Stimulated activated CD8-positive, alpha-beta memory T cell treated with anti-CD3 and anti-CD28 coated beads, Interleukin-4, amount 100 ng/mL, for 48 hours (primary cell): Measurements from ENCODE around the gene ZMYND10.

Experiments
- DNase-seq: peaks from one replicate; pipeline ENCODE4 v3.0.0-alpha.2; 2020

The ZMYND10 gene

DNA sequence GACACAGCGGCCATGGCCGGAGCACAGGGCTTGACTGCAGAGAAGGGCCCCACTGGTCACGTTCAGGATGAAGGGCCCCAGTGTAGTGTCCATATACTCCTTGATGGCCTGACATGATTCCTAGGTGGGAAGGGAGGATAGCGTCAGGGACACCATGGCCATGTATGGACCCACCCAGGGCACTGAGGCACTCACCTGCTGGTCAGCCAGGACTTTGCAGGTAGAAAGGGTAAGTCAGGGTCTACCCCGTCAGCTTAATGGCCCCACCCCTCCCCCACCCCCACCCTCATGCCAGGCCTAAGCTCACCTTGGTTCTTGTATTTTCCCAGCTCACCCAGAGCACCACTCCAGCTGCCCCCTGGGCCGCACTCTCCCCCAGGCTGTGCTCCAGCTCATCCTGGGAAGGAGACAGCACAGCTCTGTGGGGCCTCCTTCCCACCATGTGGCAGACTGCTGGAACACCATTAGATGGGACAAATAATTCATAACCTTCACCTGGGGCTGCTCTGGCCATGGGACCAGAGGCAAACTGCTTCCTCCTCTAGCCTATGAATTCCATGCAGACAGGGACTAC, 44.8 kb downstream of the ZMYND10 start:
- no peak for DNase-seq

DNA sequence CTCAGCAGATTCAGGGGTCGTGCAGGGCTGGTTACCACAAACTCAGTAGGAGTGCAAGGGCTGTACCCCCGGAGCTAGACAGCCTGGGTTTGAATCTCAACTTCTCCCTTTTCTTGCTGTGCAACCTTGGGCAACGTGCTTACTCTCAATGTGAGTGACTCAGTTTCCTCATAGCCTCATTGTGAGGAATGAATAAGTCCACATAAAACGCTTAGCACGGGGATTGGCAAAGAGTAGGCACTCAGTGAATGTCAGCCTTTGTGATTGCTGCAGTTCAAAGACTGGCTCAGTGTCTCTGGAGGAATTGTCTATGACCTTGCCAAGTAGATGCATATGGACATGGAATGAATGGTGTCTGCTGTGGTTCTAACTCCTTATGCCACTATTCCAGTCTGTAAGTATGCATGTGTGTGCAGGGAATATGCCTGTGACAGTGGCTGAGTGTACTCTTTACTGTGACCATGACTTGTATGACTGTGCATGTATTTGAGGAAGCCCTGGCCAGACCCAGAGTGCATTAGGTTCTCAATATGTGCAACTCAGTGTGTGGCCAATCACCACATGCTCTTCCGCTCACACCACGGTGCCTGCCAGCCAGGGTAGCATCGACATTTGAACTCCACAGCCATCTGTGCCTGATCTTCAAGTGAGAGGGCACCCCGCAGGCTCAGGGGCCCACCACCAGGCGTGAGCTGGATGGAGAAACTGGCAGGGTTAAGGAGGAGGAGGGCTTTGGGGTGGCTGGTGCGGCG, 45.4 kb downstream of the ZMYND10 start:
- DNase-seq = no peak

DNA sequence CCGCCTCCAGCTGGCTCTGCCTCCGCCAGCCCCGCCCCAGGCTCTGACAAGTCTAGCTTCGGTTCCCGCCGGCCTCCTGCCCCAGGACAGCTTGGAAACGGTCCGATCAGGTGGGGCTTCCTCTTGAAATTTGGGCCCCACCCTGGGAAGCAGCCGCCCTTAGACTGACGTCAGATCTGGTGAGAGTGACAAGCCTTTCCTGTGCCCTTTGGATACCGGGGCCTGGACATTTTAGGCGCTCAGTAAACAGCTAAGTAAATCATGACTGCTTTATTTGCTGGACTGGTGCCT, 45.9 kb downstream of the ZMYND10 start:
- DNase-seq = no peak

DNA sequence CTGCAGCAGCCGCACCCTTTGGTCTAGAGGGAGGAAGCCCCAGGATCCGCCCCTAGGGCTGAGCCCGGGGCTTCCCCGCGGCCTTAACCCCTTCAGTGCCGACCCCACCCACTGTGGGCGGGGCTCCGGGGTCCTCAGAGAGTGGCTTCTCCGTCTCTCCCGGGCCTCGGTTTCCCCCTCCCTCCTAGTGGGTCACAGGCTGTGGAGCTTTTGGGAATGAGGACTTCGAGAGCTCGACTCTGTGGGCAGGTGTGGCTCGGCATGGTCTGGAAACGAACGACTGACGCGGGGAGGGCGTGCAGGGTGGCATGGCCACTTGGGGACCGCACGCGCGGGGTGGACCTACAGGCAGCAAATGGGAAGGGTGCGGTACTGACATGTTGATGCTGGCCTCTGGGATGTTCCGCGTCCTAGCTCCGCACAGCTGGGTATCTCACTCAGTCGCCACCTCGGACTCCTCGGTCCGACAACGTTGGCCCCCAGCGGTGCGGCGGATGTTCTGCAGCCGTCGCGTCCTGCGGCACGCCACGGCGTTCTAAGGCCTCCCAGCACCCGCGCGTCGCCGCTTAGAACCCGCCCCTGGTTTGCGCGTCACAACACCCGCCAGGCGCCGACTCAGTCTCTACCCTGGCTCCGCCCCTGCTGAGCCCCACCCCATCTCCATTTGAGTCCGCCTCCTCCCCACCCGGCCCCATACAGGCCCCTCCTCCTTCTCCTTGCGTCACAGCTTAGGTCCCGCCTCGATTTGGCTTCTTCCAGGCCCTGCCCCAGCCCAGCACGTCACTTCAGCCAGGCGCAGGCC, 46.5 kb downstream of the ZMYND10 start, which contains the start of the genes HYAL3 and NAA80:
HYAL3 (minus strand) TSS at position 570 of the 802 bp plus-strand sequence. CDS start 3,803 bp downstream, outside the sequence.
NAA80 (minus strand) TSS at position 570 of the 802 bp plus-strand sequence. CDS start 1,942 bp downstream, outside the sequence.
- peak; percentile 100 for DNase-seq

DNA sequence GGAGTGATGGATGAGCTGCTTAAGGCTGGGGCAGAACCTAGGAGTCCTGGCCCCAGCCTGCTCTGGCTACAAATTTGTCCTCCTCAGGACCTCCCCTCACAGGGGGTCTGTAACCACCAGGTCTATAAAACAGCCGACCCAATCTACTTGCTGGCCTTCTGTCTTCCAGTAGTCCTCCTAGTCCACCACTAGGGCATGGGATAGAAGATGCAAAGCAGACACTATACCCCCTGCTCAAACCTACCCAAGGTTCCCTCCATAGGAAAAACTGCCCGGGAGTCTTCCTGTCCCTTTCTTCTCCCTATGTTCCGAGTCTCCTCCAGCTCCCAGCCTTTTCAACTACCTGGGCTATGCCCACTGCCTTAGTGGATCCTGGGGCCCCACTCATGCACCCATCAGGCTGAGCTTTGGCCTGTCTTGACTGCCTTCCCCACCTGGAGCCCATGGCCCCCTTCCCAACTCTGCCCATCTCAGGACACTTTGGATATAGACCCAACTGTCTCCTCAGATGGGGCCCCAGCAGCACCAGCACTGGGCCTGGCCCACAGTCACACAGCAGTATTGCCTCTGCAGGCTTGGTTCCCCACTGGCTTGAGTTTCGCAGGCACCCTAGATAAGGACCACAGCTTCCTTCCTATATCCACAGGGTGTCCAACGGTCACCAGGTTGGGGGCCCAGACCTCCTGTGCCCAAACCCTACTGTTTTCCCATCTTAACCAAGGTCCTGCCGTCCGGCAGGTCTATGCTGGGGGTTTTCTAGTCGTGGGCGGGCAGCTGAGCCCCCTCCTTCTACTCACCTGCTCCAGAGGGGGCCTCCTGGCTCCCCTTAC, 47.4 kb downstream of the ZMYND10 start:
- no peak for DNase-seq

DNA sequence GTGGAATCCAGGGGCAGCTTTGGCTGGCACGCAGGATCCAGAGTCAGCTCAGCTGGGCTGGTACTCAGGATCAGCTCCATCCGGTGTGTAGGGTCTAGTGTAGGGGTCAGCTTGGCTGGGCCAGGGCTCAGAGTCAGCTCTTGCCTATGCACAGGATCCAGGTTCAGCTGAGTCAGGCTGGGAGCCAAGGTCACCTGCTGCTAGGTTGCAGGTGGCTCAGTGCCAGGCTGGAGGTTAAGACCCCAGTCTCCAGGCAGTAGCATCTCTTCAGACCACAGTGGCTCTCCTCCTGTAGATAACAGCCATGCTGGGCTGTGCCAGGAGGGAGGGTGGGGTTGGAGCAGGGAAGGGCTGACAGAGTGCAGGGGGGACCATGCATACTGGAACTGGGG, 48.2 kb downstream of the ZMYND10 start:
- DNase-seq = no peak

DNA sequence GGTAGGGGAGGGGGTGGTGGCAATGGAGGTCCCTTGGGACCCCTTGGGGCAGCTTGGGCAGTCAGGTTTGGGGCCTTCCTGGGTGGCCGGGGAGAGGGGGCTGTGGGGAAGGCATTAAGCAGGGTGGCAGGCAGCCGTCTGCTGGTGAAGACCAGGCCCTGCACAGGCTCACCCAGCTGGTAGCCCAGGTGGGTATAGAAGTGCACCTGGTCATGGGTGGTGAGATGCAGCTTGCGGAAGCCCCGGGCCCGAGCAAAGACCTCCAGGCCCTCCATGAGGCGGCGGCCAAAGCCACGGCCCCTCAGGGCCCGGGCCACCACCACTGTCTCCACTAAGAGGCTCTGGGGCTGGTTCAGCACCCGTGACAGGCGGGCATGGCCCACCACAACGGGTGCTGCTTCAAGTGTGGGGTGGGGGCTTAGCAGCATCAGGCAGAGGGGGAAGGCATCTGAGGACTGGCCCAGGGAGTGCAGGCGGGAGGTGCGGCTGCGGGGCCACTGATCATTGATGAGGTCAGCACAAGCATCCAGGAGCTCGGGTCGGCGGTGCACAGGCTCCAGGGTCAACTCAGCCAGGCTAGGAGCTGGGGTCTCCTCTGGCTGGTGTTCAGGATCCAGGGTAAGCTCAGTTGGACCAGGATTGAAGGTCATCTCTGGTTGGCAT, 48.7 kb downstream of the ZMYND10 start:
- no peak for DNase-seq

DNA sequence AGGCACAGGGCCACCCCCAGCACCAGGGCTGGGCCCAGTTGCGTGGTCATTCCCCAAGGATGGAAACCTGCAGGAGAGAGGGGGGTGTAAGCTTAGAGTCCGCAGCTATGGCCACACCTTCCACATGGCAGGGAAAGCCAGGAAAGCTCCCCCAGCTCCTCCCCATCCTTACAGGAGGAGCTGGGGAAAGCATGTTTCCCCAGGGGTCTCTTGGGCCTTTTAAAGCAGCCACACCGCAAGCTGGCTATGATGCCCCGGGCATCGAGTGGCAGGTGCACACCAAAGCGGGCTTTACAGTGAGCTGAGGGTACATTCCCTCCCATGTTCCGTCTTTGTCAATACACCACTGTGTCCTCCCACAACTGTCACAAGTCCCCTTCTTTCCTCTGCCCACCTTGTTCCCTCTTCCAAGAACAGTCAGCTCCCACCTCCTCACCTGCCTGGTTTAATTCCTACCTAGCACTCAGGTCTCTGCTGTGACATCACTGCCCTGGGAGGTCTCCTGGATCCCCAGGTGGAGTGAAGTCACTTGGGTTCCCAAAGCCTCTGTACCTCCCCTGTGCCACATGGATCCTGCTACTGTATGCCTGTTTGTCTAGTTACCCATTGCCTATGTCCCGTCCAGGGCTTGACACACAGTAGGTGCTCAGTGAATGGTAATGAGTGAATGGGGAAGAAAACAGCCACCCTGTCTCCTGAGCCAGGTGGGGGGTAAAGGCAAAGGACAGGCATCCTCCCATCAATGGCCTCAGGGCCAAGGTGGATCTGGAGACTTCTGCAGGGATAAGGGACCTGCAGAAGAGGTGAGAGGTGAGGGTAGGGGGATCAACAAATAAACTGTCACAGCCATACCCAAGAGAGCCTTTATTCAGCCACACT, 49.7 kb downstream of the ZMYND10 start:
- DNase-seq = no peak

DNA sequence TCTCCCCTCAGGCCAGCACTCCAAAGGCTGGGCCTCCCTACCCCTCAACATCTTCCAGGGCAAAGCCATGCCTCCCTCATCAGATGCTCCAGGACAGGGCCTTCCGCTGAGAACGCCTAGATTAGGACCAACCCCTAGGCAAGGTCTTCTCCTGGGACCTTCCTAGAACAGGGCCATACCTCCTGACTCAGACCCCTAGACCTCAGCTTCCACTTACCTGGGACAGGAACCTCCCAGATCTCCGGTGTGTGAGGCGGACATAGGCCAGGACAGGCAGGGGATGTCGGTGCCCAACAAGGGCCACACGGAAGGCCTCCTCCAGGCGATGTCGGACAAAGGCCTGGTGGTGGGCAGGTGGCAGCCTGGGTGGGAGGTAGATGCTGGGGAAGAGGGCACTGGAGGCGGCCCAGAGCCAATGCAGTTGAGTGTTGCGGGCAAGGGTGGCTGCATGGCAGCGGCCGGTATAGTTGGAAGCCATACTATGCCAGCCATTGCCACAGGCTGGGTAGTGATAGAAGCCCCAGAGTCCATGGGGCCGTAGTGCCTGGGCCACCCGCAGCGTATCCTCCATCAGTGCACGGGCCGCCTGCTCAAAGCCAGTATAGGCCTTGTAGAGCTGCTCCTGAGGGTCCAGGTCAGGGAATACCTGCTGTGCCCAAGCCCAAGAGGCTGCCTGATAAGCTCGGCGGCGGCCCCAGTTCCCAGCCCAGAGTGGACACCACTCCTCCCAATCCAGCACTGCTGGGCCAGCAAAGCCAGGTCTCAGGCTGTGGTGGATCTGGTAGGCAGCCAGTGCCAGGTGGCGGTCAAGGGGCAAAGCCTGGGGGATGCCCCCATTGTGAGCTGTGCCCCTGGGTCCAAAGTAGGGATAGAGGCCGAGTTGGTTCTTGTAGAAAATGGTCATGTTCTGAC, 50.8 kb downstream of the ZMYND10 start:
- no peak for DNase-seq

DNA sequence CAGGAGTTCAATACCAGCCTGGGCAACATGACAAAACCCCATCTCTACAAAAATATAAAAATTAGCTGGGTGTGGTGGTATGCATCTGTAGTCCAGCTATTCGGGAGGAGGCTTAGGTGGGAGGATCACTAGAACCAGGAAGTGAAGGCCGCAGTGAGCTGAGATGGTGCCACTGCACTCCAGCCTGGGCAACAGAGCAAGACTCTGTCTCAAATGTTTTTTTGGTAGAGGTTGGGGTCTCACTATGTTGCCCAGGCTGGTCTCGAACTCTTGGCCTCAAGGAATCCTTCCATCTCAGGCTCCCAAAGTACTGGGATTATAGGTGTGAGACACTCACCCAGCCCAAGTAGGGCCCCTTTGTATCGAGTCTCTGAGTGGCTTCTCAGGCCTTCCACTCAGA, 51.4 kb downstream of the ZMYND10 start:
- no peak for DNase-seq

DNA sequence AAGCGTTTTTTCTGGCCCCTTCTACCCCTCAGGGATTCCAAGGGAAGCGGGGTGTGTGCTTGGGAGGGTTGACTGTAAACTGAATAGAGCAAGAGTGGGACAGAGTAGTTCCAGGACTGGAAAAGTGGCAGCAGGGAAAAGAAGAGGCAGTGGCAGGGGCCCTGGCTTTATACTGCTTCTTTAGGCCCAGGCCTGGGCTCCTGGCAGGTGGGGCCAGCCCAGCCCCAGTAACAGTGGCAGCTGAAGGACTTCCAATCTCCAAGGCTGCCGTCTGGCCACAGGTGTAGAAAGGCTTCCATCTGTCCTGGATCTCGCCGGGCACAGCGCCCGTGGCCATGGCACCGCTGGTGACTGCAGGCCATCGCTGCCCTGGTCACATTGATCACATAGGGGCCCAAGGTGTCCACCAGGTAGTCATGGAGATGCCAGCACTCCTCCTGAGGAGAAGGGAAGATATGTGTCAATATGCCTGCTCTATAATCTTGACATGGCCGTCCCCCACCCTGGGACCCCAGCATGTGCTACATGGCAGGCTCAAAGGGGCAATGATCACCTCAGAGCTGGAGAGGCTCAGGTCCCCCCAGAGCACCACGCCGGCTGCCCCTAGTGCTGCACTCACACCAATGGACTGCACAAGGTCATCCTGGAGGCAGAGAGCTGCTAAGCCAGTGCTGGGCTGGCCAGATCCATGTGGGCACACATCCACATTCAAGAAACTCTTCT, 52.3 kb downstream of the ZMYND10 start:
- no peak for DNase-seq

DNA sequence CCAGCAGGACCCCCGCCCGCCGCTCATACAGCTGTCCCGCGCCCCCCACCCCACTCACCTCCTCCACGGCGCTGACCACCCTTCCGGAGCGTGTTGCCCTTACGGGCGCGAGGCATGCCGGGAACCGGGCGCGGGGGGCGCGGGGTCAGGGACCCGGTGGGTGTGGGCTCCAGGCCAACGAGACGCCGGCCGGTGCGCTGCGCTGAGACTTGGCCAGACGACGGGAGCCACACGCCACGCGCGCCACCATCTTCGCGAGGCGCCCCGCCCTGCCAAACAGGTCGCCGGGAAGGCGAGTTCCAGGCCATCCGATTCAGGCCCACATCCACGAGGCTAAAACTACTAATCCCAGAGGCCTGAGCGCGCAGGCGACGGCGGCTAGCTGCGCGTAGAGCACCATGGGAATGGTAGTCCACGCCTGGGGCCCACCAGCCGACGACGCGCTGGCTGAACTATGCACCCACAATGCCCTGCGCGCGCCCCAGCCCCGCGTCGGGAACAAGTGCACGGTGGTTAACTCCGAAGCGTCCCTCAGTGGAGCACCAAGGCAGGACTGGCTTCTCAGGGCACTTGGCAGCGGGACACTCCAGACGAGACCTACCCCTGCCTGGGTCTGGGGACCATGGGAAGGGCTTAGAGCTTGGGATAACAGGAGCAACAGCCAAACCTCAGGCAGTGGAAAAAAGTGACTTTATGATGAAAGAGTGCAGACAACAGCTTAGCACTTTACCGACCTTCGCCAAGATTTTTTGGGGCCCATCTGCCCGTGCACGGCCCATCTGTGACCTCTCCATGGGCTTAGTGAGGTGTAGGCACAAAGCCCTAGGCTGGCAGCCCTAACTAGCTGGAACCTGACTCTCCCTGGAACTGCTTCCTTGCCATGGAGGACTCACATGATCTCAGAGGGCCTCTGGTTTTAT, 53.1 kb downstream of the ZMYND10 start, which contains the start of gene IFRD2:
IFRD2 (minus strand) TSS at position 271 of the 920 bp plus-strand sequence; CDS start at position 116, 155 bp downstream.
- DNase-seq = peak; percentile 95
